ENCODE results near the gene E2F1.

E2F1 gene

GRCh38 chr20:33687370-33687915 lies 1.3 kb upstream of the E2F1 start:
- no peak for DNase-seq

GRCh38 chr20:33686984-33687366 lies 790 bp upstream of the E2F1 start:
- DNase-seq, result no peak

GRCh38 chr20:33685328-33686099 lies 671 bp downstream of the E2F1 start:
- DNase-seq, result no peak

GRCh38 chr20:33684533-33685327 lies 1.5 kb downstream of the E2F1 start:
- no peak for DNase-seq

- DNase-seq, result no peak
Observed at GRCh38 chr20:33681728-33682353, 4.3 kb downstream of the E2F1 start.

- no peak for DNase-seq
Observed at GRCh38 chr20:33681288-33681687, 4.9 kb downstream of the E2F1 start.

DNA sequence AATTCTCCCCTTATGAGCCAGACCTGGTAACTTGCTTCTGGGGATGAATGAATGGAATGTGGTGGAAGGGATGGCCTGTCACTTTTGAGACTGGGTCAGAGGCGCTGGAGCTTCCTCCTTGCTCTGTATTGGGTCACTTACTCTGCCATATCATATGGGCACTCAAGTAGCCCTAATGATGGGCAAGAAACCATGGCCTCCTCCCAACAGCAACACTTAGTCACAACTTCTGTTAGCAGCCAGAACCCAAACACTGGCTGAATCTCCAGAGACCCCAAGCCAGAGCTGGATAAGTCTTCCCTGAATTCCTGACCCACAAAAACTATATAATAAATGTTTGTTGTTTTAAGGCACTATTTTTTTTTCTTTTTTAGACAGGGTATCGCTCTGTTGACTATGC lies 5.5 kb downstream of the E2F1 start:
- DNase-seq, result no peak

DNA sequence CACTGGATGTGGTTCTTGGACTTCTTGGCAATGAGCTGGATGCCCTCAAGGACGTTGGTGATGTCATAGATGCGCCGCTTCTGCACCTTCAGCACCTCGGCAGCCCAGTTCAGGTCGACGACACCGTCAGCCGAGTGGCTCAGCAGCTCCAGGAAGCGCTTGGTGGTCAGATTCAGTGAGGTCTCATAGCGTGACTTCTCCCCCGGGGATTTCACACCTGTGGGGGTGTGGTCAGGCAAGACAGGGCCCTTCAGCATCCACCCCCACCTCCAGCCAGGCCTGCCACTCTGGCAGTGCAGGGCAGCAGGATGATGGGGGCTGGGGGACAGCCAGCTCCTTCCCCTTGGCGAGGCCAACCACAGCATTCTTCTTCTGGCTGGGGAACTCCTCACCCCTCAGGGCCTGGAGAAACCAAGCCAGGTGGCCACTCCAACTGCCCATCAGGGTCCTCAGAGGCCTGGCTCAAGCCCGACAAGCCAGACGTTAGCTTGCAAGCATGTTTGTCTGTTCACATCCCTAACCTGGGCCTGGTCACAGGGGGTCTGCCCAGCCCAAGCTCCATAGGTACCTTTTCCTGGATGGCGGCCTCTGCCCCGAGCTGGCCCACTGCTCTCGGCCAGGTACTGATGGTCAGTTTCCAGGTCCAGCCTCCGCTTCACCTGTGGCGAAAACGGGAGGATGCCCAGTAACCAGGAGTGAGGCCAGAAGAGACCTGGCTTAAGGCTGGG lies 6.3 kb downstream of the E2F1 start:
- DNase-seq, result no peak

GRCh38 chr20:33677991-33678702 lies 8.0 kb downstream of the E2F1 start:
- no peak for DNase-seq

GRCh38 chr20:33676652-33677645 lies 9.2 kb downstream of the E2F1 start:
- no peak for DNase-seq

DNA sequence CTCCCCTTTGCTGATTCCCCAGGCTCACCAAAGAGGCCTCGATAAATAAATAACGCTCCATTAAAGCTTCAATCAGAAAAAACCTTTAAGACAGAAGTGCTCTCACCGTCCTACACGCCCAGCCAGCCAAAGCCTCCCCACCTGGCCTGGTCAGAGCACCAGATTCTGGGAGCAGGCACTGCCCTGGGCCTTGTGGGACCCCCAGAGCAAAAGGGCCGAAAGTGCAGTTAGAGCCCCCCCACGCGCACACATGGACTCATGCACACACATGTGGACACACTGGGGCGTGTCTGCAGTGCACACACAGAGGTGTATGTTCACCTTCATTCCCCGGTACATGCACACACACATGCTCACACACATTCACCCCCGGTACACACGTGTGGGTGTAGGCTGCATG lies 10.1 kb downstream of the E2F1 start:
- no peak for DNase-seq

- no peak for DNase-seq
Observed at GRCh38 chr20:33675136-33675959, 10.8 kb downstream of the E2F1 start.

DNA sequence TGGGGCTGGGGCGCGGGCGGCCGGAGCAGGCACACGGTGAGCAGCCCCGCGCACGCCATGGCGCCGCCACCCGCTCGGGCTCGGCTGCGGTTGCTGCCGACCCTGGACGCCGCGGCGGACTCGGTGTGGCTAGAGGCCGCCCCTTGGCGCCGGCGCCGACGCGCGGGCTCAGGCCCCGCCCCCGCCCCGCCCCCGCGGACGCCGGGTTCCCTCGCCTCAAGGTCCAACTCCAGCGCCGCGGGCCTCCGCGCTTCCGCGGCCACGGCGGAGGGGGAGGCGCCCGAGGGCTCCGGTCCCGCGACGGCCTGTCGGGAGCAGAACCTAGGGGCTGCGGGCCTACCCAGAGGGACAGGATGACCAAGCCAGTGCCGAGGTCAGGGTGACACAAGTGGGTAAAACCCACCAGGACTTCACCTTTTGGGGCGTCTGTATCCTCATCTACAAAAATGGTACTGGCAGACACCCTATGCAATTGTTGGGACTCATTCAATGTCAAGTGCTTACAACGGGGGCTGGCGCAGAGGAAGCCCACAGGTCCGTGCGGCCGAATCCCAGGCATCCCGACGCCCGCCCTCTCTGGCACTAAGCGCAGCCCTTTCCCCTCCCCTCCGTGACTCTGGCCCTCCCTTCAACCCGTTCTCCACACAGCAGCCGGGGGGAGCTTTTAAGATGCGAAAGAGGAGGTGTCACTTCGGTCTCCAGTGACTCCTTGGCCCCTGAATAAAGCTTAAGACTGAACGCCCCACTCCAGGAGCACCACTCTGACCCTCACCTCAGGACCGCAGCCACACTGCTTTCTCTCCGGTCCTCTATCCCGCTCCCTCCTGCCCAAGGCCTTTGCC lies 11.7 kb downstream of the E2F1 start, which contains the start of gene NECAB3:
TSS of gene NECAB3 (minus strand) at position 135 of the 842 bp plus-strand sequence. CDS start at position 59, 76 bp downstream.
- peak; percentile 19 for DNase-seq

GRCh38 chr20:33673410-33674293 lies 12.5 kb downstream of the E2F1 start:
- no peak for DNase-seq

GRCh38 chr20:33673114-33673409 lies 13.1 kb downstream of the E2F1 start:
- no peak for DNase-seq

- DNase-seq, result no peak
Observed at GRCh38 chr20:33672426-33673113, 13.6 kb downstream of the E2F1 start.

DNA sequence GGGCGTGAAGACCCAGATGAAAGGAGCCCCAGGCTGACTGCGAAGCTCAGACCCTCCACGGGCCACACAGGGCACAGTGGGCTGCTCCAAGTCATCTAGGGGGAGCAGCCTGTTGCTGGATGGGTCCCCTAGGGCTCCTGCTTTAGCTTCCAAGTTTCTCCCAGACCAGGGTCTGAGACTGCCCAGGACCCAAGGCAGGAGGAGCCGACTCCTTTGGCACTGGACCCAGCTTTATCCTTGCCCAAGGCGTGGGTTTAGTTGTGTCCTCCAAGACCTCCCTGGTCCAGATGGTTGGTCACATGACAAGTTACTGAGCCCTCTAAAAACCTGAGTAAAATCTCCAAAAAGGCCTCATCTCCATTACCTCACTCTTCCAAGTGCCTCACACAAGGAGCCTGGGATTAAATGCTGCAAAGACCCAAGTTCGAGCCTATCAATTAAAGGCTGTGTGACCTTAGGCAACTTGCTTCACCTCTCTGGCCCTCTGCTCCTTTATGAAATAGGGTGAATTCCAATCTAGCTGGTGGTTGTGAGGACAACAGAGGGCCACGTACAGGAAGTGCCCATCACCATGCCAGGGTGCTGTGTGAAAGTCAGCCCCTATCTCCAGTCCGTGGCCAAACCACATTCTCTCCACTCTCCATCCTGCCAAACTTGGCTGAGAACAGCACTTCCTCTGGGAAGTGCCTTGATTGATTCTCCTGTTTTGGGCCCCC lies 14.5 kb downstream of the E2F1 start:
- DNase-seq, result no peak
